T follicular helper cell (primary cell): ENCODE measurements around the gene CGNL1.

Experiments
- DNase-seq: peaks from one replicate; pipeline ENCODE4 v3.0.0-alpha.2; 2020; ENCODE audit warnings: low read depth

The CGNL1 gene

GRCh38 chr15:57500979-57501576 is 124.8 kb downstream of the CGNL1 start:
- DNase-seq: no peak

DNA sequence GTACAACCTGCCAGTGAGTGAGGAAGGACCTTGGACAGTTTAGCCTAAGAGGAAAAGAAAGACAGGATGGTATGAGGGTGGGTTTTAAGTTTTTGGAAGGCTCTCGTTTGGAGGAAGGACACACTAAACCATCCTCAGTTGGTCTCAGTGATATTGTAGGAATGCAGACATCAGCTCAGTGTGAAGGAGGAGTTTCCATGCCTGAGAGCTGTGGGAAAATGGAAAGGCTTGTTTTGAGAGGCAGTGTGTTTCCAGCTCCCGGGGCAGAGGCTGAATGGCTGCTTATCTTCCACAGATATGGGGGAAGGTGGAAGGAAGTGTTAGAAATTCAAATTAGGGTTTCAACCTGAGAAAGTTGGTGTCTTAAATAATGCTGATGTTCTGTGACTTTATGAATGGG is 125.8 kb downstream of the CGNL1 start:
- no peak for DNase-seq

DNA sequence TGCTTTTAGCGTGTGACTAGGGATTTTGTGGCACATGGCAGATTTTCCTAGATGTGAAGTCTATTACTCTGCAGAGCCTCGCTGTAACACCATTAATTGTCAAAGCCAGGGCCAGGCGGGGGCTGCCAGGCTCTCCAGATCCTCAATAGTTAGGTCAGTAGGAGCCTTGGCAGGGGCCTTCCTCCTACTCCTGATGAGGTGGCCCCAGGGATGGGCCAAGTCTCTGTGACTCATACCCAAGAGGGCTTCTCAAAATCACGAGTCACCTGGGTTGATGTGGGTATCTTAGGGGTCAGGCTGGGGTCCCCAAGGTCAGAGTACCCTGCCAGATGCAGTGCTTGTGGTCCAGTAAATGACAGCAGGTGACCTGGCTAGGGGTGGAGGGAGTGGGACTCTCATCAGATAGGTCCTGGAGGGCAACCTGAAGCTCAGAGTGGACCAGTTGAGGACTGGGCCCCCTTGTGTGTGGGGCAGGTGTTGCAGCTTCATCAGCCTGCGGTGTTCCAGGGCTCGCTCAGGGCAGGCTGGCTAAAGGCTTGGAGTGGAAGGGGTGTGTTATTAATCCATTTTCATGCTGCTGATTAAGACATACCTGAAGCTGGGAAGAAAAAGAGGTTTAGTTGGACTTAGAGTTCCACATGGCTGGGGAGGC is 126.9 kb downstream of the CGNL1 start:
- DNase-seq: no peak

- no peak for DNase-seq
Observed at GRCh38 chr15:57503911-57504598, 127.8 kb downstream of the CGNL1 start.

GRCh38 chr15:57504599-57504940 is 128.3 kb downstream of the CGNL1 start:
- no peak for DNase-seq

DNA sequence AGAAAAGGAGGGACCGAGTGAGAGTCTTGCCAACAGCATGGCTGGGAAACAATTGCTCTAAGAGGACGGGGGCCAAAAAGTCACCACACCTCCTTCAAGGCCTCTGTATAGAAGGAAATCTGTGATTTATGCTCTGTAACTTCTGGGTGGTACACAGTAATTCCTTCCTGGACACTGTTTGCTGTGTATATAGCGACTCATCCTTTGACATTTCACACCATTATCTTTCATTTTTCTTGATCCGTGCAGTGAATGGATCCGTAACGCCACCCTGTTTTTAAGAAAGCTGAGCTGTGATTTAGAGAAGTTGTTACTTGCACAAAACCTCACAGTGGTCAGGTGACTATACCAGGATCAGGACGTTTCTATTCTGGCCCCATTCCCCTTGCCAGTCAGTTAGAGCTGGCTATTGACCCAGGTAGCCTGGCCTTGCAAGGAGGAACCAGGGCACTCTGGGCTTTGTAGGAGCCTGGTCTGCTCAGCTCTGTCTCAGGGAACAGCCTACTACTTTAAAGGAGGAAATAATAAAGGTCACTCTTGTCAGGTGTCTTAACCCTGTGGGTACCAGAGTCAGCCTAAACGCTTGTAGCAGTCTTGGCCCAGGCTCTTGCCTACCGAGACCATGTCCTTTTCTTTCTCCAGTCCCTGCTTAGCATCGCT is 128.9 kb downstream of the CGNL1 start:
- no peak for DNase-seq

- DNase-seq: no peak
Observed at GRCh38 chr15:57505949-57506391, 129.7 kb downstream of the CGNL1 start.

DNA sequence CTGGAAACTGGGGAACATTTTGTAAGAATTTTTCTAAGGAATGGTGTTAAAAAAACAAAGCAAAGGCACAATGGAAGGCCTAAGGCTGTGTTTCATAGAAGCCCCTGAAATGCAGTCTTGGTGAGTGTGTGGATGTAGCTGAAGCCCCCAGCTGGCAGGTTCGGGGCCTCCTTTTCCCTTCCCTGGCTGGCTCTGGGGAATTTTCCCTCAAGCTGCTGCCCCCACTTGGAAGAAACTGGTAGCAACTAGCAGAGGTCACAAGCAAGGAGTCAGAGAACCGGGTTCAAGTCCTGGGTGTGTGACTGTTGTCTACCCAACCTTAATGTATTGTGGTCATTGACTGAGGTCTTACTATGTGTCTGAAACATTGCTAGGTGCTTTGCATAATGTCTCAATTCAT is 130.1 kb downstream of the CGNL1 start:
- no peak for DNase-seq

DNA sequence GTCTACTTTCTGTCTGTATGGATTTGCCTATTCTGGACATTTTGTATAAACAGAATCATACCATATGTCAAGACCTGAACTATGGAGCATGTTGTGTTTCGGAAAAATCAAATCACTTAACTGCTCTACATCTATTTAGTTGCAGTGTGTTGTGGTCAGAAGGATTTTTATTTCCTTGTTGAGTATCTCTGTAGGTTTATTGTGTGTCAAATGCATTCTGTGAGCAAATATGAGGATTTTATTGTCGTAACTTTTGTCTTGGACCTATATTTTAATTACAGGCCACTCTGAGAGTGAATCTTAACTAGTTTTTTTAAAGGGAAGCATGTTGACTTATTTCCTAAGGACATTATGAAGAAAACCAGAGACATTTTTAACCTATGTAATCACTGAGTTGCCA is 130.8 kb downstream of the CGNL1 start:
- no peak for DNase-seq

DNA sequence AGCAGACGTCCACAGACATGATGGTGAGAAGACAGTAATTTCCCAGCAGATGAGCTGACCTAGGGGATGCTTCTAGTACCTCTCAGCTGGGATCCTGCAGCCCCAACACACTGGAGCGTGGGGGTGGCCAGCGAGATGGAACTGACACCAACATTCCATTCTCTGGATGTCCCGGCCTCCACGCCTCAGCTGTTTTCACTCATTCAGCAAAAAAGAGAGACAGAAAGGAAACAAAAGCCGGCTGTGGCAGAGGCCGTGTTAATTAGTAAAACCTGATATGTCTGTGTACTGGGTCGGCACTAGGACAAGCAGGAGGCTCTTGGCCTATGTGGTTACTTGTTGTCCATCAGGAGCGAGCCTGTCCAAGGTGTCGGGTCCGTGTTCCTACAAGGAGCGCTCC is 132.8 kb downstream of the CGNL1 start:
- no peak for DNase-seq

DNA sequence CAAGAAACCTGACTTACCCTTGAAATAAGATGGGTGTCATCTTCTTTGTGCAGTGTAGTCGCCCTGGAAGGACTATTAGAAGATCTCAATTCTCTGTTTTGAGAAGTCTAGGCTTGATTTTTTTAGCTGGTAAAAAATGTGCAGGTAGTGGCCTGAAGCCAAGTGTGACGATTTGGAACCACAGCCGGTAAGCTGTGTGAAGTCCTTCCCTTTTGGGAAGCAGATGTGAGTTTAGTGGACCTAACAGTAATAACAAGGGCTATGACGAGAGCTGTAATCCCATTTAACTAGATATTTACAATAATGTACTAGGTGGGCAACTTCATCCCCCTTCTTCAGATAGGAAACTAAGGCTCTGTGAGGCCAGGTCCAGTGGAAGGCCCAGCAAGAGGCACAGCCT is 133.7 kb downstream of the CGNL1 start:
- no peak for DNase-seq

DNA sequence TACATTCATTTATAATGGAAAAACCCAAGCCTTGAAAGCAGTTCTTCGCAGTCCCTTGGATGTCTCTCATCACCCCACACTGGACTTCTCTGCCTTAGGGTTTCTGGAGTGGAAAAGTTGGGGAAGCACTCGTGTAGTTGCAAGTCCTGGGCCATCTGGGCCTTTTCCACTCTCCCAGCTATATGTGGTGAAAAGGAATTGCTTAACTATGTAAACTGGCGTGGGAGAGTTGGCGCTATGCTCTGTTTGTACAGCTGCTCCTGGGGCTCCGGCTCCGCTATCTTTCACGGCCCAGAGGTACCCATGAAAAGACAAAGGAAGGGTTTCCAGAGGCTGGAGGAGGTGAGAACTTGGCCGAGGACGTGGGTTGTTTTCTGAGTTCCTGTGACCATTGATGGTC is 134.3 kb downstream of the CGNL1 start:
- DNase-seq: no peak

- DNase-seq: no peak
Observed at GRCh38 chr15:57516327-57517029, 140.2 kb downstream of the CGNL1 start.

DNA sequence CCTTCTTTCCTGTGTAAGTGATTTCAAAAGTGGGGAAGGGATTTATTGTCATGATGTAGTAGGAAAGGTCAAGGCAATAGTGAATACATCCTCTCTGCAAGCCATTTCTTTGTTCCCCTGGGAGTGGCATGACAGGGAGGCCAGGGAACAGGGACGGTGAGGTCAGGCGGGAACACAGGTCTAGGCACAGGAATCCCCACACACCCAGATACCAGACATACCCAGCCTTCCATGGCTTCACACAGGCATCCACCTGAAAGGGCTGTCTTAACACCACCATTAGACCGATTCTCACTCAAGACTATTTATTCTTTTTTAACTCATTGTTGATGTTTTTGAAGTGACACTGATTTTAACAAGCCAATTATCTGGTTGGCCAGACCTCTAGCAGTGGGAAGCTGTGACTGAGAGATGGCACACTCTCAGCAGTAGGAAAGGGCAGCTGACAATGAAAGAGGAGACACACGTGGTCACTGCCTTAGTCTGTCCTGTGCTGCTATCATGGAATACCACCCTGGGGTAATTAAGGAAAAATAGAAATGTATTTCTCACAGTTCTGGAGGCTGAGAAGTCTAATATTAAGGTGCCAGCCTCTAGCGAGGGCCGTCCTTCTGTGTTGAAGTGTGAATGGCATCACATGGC is 140.8 kb downstream of the CGNL1 start:
- no peak for DNase-seq

DNA sequence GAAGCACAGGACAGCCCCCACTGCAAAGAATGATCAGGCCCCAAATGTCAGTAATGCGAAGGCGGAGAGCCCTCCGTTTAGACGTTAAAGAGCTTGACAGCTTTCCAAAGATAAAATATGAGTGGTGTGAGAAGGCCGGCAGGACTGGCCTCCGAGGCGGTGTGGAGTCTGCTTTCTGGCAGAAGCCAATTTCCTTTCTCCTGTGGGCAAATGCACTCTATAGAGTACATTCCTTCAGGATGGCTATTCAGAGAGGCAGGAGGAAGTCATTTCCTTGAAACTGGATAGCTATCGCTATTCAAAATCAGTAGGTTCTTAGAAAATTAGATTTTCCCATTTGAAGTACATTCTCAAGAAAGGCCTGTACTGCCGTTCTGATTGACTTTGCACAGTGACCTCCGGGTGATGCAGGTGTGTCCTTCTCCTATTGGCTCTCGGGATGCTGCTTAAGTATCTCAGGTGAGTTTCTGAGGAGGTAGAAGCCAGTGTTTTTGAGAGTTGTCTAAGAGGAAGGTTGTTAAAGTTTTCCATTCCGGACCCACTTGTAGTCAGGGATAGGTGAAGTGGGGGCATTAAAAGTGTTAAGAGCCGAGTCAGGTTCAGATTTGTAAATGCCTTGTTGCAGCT is 142.6 kb downstream of the CGNL1 start:
- no peak for DNase-seq

- DNase-seq: no peak
Observed at GRCh38 chr15:57519806-57520205, 143.5 kb downstream of the CGNL1 start.

DNA sequence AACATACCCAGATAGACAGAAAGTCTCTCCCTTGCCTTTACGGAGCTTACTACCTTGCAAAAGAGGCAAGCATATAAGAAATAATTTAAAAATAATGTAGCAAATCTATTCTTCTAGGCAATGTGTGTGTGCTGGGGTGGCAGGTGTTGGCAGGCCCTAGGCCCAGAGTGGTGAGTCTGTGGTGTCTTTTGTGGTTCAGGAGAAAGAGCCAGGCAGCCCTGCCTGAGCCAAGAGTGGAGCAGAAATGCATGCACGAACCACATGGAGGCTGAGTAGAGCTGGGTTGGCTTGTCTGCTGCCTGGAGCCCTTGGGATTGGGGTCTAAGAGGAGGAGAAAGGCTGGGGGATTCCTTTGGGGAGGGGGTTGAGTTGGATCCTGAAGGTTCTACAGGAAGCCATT is 145.2 kb downstream of the CGNL1 start:
- no peak for DNase-seq

DNA sequence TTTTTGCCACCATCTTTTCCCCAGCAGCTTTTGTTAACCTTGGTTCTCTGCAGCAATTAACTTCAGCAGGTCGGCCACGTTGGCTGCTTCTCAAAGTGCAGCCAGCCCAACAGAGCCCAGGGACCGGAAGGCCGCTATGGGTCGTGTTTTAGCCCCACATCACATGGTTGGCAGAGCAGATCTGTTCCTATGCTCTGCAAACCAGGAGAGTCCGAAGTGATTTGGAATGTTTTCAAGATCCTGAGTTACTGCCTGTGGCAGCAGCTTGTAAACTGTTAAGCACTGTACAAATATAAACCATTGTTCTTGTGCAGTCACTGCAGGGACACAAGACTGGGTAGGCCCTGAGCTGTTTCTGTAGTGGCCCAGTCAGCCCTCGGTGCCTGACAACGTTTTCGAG is 145.8 kb downstream of the CGNL1 start:
- DNase-seq: no peak

- DNase-seq: no peak
Observed at GRCh38 chr15:57525581-57525980, 149.3 kb downstream of the CGNL1 start.

DNA sequence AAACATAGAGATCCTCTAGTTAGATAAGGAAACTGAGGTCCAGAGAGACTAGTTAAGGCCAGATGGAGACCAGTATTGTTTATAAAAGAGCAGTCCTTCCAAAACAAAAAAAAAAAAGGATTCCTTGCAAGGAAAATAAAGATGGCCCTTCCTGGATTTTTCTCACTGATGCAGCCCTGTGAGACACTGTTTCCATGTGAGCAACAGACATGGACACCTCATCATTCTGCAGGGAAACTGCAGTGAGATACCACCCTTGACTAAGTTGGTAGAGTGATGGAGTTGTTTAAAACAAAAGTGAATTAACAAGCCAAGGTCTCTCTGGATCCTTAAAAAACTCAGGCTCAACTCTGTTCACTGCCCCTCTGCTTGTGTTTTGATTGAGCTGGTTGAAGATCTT is 149.8 kb downstream of the CGNL1 start:
- no peak for DNase-seq

DNA sequence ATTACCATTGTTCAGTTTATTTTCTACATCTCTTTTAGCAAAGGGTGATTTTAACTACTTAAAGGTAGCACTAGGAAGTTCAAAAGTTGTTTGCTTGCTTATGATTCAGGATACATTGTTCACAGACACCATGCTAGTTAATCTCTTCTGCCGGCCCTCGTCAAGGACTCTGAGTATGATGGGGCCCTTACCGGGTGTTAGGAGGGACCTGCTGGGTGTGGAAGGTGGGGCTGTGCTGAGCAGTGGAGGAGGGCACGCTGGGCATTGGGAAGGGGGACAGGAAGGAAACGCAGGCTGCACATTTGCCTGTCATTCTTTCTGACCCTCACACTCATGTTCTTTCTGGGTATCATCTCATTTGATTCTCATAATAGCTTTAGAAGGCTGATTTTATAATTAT is 150.3 kb downstream of the CGNL1 start:
- DNase-seq: no peak
